ENCODE results near the gene NUP153.
A peak's percentile ranks its signal among the peaks of the same experiment; 100 is the strongest.
"Not testable (repeated sequence)": the region's sequence is repeated elsewhere in the genome, so short reads cannot be mapped to it uniquely, and the experiment has no call there.

The NUP153 gene

DNA sequence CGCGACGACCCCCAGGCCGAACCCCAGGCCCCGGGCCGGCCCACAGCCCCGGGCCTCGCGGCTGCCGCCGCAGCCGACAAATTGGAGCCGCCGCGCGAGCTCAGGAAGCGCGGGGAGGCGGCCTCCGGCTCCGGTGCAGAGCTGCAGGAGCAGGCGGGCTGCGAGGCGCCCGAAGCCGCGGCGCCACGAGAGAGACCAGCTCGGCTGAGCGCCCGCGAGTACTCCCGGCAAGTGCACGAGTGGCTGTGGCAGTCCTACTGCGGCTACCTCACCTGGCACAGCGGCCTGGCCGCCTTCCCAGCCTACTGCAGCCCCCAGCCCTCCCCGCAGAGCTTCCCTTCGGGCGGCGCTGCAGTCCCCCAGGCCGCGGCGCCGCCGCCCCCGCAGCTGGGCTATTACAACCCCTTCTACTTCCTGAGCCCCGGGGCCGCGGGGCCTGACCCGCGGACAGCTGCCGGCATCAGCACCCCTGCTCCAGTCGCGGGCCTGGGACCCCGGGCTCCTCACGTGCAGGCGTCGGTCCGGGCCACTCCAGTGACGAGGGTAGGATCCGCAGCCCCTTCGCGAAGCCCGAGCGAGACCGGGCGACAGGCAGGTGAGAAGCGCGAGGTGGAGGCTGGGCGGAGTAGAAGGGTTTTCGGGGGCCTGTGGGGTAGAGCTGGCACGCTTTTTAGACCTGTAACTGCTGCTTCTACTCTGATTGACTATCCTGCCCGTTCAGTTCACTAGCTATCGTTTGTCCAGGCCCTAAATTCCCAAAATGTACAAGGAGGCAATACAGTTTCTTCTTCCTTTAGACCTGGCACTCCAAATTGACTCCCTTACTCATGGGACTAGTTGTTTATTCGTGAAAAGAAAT is 106.0 kb downstream of the NUP153 start:
- peak; percentile 24 for DNase-seq

DNA sequence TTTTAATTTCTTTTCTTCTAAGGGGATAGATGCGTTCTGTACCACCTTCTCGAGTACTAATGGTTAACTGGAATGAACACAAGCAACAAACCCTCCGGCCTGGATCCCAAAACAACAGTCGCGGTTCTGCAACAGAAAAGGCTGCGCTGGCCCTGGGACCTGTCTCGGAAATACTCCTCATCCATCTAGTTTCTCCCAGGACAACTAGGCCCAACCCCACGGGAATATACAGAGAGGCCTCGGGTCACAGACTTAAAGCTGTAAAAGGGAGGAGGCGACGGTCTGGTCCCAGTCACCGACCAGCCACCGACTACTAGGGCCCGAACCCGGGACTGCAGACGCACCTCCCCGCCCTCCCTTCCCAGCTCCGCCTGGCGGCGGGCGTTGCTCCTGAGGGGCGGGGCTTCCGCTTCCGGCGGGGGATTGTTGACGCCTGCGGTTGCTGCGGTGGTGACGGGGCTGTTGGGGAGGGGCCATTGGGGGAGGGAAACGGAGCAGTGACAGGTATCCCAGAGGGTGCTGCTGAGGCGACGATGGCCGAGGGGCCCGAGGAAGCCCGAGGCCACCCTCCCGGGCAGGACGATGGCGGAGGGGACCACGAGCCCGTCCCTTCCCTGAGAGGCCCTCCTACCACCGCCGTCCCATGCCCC is 106.7 kb downstream of the NUP153 start, which contains the start of gene FAM8A1:
Gene FAM8A1, plus strand, starts transcription at position 426 of the 650 bp plus-strand sequence. Its CDS starts 108 bp downstream, at position 534.
- DNase-seq = peak; percentile 83

DNA sequence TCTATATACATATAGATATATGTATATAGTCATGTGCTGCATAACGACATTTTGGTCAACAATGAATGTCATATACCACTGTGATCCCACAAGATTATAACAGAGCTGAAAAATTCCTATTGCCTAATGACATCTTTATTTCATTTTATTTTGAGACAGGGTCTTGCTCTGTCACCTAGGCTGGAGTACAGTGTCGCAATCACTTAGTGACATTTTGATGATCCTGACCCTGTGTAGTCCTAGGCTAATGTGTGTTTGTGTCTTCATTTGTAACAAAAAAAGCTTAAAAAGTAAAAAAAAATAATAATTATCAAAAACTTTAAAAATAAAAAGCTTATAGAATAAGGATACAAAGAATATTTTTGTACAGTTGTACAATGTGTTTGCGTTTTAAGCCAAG is 110.6 kb downstream of the NUP153 start:
- no peak for DNase-seq

DNA sequence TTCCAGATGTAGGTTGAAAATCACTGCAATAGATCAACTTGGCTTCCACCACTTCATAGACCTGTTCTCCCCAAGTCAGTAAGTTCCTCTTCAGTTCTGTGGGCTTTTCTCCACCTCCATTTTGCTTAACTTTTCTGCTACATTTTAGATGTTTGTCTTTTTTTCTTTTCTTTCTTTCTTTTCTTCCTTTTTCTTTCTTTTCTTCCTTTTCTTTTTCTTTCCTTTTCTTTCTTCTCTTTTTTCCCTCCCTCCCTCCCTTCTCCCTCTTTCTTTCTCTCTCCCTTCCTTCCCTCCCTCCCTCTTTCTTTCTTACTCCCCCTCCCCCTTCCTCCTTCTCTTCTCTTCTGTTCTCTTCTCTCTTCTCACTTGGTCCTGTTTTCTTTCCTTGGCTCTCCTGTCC is 113.5 kb downstream of the NUP153 start:
- DNase-seq = no peak

DNA sequence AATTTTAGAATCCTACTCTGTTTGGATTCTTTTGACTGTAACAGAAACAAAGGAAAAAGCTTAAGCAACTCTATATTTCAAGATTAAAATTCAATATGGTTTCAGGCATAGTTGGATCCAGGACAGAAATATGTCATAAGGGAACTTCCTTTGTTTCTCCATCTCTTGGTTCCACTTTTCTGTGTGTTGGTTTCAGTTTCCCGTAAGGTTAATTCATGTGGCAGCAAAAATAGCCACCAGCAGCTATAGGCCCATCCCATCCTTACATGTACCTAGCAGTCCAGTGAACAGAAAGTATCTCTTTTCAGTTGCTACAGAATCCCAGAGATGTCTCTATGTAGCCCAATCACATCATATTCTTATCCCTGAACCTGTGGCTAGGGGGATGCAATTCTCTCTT is 115.4 kb downstream of the NUP153 start:
- no peak for DNase-seq

DNA sequence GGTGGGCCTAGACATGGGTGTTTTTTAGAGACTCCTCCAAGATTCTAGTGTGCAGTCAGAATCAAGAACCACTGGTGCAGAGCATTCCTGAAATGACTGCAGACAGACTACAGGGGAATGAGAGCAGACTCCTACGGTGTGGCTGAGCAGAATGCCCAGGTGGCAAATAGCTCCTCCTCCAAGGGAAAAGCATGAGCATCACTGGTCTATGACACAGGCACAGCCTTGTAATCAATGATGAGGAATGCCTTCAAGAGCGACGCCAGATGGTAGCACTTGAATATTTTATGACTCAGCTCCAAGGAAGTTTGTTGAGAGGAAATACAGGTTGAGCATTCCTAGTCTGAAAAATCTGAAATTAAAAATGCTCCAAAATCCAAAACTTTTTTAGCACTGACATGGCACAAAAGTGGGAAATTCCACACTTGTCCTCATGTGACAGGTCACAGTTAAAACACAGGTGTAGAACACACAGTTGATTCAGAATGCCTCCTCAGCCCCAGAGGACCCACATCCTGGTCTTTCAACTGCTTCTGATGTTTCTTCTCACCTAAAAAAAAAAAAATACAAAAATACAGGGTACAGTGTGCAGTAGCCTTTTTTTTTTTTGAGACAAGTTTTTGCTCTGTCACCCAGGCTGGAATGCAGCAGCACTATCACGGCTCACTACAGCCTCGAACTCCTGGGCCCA is 117.2 kb downstream of the NUP153 start:
- DNase-seq = no peak

DNA sequence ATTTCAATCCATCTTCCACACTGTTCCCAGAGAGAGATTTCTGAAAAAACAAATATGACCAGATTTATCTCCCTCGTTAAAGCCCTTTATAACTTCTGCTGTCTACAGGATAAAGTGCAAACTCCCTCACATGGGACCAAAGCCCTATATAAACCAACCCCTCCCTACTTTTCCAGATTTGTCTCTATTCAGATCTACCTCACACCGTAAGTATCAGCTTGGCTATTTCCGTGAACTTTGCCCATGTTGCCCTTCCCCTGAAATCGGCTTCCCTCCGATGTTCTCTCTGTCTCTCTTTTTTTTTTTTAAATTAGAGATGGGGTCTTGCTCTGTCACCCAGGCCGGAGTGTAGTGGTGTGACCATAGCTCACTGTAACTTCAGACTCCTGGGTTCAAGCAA is 118.7 kb downstream of the NUP153 start:
- no peak for DNase-seq

DNA sequence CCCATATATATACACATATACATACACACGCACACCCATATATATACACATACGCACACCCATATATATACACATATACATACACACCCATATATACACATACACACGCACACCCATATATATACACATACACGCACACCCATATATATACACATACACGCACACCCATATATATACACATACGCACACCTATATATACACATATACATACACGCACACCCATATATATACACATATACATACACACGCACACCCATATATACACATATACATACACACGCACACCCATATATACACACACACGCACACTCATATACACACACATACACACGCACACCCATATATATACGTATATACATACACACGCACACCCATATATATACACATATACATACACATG is 120.1 kb downstream of the NUP153 start:
- not testable (repeated sequence) for DNase-seq

DNA sequence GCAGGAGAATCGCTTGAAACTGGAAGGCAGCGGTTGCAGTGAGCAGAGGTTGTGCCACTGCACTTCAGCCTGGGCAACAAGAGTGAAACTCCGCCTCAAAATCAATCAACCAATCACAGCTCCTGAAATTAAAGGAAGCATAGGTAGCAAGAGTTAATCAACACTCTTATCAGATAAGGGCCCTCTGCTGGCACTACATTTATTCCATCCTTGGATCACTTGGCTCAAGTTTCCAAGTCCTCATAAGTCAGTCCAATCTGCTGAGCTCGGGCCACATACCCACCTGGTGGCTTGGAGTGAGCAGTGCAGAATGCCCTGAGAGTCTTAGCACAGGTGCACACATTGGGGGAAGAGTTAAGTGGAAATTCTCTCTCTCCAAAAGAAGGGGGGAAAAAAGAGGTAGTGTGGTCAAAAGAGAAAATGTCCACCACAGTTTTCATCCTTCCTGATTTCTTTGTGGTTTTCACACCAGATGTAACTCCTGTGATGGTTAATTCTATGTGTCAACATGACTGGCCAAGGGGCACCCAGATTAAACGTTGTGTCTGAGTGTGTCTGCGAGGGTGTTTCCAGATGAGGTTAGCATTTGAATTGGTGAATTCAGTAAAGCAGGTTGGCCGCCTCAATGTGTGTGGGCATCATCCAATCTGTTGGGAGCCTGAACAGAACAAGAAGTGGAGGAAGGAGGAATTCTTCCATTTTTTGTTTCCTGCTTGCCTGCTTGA is 120.8 kb downstream of the NUP153 start:
- DNase-seq = no peak

DNA sequence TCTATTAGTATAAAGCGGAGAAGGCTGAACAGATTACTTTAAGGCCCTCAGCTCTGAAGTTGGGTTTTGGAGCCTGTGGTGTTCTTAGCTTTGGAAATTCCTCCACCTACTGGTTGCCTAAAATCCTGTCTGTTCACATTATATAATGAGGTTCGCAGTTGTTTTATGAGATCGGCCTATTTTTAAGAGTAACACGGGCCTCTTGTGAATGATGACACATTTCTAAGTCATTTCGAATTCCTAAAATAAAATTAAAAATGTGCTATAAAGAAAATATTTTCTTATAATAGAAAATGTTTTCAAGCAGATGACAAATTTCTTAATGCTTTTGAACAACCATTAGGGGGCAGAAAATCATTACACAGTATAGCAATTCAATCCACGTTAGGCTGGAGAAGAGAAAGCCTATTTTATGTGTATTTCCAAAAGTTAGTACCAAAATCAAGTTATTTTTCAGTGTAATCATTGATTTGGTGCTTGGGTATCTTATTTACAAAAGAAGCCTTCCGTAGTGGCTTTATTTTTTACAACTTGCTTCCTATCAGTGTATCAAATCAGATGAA is 122.4 kb downstream of the NUP153 start:
- DNase-seq = peak; percentile 70

DNA sequence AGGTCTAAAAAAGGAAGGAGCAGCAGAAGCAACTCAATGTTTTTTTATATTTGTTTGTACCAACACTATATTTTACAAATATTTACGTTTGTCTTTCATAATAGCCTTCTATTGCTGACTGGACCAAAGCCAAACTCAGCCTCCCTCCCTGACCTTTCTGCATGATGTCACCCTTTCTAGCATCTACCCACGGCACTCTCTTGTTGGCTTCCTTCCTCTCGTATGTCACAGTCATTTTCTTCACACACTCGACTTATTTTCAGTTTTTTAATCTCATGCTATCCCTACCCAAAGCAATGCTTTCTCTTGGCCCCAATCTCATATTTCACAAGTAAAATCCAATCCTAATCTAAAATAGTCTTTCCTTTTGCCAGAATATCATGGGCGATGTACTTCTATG is 122.9 kb downstream of the NUP153 start:
- no peak for DNase-seq

DNA sequence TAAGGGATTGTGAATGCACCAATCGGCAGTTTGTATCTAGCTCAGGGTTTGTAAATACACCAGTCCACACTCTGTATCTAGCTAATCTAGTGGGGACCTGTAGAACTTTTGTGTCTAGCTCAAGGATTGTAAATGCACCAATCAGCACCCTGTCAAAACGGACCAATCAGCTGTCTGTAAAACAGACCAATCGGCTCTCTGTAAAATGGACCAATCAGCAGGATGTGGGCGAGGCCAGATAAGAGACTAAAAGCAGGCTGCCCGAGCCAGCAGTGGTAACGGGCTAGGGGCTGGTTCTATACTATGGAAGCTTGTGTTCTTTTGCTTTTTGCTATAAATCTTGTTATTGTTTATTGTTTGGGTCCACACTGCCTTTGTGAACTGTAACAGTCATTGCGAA is 125.4 kb downstream of the NUP153 start:
- not testable (repeated sequence) for DNase-seq

DNA sequence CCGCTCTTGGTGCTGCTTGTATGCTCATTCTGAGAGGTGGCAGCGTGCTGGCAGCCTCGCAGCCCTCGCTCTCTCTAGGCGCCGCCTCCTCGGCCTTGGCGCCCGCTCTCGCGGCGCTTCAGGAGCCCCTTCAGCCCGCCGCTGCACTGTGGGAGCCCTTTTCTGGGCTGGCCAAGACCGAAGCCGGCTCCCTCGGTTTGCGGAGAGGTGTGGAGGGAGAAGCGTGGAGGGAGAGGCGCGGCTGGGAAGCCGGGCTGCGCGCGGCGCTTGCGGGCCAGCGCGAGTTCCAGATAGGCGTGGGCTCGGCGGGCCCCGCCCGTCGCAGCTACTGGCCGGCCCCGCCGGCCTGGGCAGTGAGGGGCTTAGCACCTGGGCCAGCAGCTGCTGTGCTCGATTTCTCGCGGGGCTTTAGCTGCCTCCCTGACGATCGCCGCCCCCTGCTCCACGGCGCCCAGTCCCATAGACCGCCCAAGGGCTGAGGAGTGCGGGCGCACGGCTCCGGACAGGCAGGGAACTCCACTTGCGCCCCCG is 126.1 kb downstream of the NUP153 start:
- DNase-seq = no peak

DNA sequence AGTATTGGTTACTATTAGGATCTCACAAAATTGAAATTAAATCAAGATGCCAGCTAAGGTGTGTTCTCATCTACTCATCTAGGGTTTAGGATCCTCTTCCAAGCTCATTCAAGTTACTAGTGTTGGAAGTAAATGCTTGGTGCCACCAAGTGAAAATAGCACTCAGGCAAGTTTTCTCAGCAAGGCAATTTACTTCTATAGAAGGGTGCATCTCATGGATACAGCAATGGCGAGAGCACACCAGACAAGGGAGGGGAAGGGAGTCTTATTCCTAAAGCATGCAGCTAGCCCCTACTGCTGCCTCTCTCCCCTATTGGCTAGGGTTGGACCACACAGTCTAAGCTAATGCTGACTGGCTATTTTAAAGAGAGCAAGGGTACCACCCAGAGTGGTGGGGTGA is 129.7 kb downstream of the NUP153 start:
- DNase-seq = no peak

DNA sequence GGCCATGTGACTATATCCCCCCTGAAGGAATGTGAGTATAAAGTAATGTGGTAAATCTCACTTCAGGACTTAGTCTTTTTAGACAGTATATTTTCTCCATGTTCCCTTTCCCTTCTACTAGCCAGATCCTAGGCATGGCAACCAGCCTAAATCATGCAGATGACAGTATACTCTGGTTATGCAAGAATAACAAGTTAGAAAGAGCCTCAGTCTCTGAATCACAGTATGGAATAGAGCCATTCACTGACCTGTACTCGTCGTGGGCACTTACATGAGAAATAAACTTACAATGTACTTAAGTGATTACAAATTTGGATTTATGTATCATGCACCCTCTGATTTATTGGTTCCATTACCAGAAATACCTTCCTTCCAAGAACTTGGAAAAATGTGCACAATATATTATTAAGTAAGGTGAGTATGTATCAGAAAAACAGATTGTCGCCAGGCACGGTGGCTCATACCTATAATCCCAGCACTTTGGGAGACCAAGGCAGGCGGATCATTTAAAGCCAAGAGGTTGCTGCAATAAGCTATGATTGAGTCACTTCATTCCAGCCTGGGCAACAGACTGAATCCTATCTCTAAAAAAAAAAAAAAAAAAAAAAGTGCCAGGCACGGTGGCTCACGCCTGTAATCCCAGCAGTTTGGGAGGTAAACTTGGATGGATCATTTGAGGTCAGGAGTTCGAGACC is 131.7 kb downstream of the NUP153 start:
- DNase-seq = no peak

DNA sequence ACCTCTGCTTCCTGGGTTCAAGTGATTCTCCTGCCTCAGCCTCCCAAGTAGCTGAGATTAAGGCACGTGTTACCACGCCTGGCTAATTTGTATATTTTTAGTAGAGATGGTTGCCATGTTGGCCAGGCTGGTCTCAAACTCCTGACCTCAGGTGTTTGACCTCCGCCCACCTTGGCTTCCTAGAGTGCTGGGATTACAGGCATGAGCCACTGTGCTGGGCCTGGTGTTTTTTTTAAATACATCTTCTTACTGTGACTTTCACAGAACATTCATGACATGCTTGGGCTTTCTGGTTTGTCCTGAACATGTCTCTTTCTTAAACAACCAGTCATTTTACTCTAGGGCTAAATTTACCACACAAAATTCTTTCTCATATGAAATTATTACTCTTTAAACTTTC is 141.3 kb downstream of the NUP153 start:
- no peak for DNase-seq
